NCI-H748 (cell line): ENCODE results near the gene UNC13B.
"Not testable (repeated sequence)": the region's sequence is repeated elsewhere in the genome, so short reads cannot be mapped to it uniquely, and the experiment has no call there.

Source experiments
- DNase-seq: peaks from one replicate; lab custom pipeline; 2025; ENCODE audit not compliant: unreplicated experiment; lab: John Stamatoyannopoulos, UW

The UNC13B gene

DNA sequence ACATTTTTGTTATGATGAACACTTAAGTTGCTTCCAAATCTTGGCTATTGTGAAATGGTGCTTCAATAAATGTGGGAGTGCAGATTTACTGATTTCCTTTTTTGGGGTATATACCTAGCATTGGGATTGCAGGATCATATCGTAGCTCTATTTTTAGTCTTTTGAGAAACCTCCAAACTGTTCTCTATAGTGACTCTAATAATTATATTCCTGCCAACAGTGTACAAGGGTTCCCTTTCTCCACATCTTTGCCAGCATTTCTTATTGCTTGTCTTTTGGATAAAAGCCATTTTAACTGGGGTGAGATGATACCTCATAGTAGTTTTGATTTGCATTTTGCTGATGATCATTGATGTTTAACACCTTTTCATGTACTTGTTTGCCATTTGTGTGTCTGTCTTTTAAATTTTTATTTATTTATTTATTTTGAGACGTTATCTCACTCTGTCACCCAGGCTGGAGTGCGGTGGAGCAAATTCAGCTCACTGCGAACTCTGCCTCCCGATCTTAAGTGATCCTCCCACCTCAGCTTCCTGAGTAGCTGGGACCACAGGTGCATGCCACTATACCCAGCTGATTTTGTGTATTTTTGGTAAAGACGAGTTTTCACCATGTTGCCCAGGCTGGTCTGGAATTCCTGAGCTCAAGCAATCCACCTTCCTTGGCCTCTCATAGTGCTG lies 59.0 kb downstream of the UNC13B start:
- DNase-seq, result no peak

GRCh38 chr9:35225677-35226076 lies 63.9 kb downstream of the UNC13B start:
- DNase-seq, result no peak

- peak; percentile 98 for DNase-seq
Observed at GRCh38 chr9:35226651-35227050, 64.8 kb downstream of the UNC13B start.

DNA sequence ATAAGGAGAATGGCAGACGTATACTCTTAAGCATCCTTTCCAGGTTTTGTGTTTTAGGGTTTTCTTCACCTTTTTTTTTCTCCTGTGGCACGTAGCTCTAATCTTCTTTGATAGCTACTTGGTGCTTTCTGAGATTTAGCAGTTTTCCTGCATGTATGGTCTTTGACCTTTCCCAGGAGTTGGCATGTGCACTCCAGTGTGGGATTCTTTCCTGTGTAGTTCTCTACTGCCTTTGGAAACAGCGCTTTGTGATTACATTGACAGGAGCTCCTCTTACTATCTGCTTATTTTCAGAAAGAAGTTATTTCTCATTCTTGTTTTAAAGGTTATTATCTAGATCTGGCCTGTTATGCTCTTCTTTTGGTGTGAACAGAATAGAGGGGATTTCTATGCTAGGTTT lies 65.5 kb downstream of the UNC13B start:
- DNase-seq, result peak; percentile 58

- peak; percentile 91 for DNase-seq
Observed at GRCh38 chr9:35229066-35229778, 67.4 kb downstream of the UNC13B start.

GRCh38 chr9:35229779-35230143 lies 68.0 kb downstream of the UNC13B start:
- DNase-seq, result no peak

- DNase-seq, result no peak
Observed at GRCh38 chr9:35232867-35233544, 71.2 kb downstream of the UNC13B start.

- no peak for DNase-seq
Observed at GRCh38 chr9:35236692-35237091, 74.9 kb downstream of the UNC13B start.

GRCh38 chr9:35237311-35237710 lies 75.5 kb downstream of the UNC13B start:
- DNase-seq, result peak; percentile 25

DNA sequence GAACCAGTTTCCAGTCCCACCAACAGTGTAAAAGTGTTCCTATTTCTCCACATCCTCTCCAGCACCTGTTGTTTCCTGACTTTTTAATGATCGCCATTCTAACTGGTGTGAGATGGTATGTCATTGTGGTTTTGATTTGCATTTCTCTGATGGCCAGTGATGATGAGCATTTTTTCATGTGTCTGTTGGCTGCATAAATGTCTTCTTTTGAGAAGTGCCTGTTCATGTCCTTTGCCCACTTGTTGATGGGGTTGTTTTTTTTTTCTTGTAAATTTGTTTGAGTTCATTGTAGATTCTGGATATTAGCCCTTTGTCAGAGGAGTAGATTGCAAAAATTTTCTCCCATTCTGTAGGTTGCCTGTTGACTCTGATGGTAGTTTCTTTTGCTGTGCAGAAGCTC lies 84.1 kb downstream of the UNC13B start:
- not testable (repeated sequence) for DNase-seq

DNA sequence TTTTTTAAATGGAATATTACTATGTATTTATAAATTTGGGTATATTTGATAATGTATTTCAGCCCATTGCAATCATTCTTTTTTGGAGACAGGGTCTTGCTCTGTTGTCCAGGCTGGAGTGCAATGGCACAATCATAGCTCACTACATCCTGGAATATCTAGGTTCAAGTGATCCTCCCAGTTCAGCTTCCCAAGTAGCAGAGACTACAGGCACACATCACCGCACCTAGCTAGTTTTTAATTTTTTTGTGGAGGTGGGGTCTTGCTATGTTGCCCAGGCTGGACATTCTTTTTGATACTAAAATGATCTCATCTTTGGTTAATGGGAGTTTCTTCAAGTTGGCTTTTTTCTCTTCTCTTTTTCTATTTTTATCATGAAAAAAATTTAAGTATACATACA lies 91.3 kb downstream of the UNC13B start:
- no peak for DNase-seq

DNA sequence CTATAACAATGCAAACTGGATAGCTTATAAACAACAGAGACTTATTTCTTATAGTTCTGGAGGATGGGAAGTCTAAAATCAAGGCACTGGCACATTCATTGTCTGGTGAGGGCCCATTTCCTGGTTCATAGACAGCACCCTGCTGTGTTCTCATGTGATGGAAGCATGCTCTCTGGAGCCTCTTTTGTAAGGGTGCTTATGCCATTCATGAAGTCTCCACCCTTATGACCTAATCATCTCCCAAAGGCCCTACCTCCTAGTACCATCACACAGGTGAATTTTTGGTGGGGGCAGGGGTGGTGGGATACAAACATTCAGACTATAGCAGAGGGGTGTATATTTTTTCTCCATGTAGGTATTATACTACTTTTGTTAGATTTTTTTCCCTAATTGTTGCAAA lies 92.4 kb downstream of the UNC13B start:
- DNase-seq, result peak; percentile 65

DNA sequence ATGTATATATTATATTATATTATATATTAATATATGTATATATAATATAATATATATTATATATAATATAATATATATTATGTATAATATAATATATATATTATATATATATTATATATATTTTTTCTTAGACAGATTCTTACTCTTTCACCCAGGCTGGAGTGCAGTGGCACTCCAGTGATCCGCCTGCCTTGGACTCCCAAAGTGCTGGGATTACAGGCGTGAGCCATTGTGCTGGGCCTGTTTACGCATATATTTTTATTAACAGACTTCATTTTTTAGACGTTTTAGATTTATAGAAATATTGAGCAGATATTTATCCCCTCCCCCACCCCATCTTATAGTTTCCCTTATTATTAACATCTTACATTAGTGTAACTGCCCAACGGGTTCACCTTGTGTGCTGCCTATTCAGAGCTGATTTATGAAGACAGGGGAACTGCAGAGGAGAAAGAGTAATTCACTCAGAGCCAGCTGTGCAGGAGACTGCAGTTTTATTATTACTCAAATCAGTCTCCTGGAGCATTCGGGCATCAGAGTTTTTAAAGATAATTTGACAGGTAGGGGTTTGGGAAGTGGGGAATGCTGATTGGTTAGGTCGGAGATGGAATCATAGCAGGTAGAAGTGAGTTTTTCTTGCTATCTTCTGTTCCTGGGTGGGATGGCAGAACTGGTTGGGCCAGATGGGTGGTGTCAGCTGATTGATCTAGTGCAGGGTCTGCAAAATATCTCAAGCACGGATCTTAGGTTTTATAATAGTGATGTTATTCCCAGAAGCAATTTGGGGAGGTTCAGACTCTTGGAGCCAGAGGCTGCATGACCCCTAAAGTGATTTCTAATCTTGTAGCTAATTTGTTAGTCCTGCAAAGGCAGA lies 93.4 kb downstream of the UNC13B start:
- no peak for DNase-seq

DNA sequence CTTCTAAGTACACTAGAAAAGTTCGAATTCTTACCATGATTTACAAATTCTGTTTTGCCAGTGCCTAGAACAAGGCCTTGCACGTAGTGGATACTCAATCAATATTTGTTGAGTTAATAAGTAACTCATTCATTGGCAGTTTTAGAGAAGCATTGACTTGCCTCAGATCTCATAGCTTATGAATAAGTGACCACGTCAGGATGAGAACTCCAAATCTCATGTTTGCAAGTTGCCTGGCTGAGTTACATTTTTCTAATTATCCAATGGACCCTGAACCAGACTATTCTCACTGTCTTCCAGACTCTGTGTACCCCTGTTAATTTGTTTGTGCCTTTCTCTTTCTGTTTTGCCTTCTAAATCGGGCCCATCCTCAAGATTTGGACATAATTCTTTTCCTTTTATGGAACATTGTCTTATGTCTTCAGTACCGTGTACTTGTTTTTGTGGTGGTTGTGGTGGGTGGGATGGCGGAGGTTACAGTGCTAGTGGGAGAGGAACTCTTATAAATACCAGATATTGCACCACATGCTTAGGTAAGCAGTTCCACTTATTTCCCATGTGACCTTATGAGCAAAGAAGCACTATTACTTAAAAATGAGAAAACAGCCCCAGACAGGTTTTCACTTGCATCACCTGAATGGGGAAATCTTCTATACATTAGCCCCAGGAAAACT lies 96.3 kb downstream of the UNC13B start:
- DNase-seq, result no peak

- peak; percentile 81 for DNase-seq
Observed at GRCh38 chr9:35258660-35259474, 97.1 kb downstream of the UNC13B start.

- no peak for DNase-seq
Observed at GRCh38 chr9:35260186-35260585, 98.4 kb downstream of the UNC13B start.

DNA sequence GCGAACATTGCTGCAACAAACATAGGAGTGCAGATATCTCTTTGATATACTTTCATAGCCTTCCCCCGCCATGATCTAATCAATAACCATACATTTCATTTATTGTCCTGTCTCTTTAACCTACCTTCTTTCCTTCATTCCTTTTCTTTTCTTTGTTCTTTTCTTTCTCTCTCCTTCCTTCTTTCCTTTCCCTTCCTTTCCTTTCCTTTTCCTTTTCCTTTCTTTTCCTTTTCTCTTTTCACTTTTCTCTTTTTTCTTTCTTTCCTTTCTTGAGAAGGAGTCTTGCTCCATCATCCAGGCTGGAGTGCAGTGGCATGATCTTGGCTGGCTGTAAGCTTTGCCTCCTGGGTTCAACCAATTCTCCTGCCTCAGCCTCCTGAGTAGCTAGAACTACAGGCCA lies 100.3 kb downstream of the UNC13B start:
- DNase-seq, result no peak

- no peak for DNase-seq
Observed at GRCh38 chr9:35267710-35268109, 105.9 kb downstream of the UNC13B start.

GRCh38 chr9:35269919-35270318 lies 108.1 kb downstream of the UNC13B start:
- DNase-seq, result no peak

- DNase-seq, result no peak
Observed at GRCh38 chr9:35271637-35272036, 109.8 kb downstream of the UNC13B start.
